ENCODE data around the gene LYRM2.

LYRM2 gene

GRCh38 chr6:89650579-89650978, 12.0 kb upstream of the LYRM2 start:
- no peak for ATAC-seq
- TF ChIP-seq POU6F1 (CRISPR knock-in tag; IDR thresholded peaks at IDR 0.05; ENCODE audit: borderline replicate concordance, low read depth): no peak

DNA sequence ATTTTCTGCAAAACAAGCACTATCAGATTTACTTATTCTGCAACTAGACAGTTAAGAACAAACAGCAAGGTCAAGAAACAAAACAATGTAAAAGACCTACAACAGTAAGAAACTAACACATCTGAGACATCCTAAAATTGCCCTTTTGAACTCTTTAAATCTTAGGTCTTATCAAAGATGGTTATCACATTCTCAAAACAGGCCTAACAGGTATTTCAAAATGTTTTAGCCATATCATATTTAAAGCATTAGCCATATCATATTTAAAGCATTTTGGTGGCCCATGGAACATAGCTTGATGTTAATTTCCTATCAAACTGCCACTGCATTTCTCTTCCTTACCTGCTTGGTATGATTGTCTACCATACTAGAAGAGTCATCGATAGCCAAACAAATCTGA, 11.1 kb upstream of the LYRM2 start:
- TF ChIP-seq ARNTL (CRISPR knock-in tag; IDR thresholded peaks at IDR 0.05; ENCODE audit: borderline replicate concordance, low read depth) (no peak), PPARA (CRISPR knock-in tag; IDR thresholded peaks at IDR 0.05; ENCODE audit: borderline replicate concordance) (no peak), CREB5 (CRISPR knock-in tag; IDR thresholded peaks at IDR 0.05; ENCODE audit: low read depth) (no peak), ZNF70 (CRISPR knock-in tag; IDR thresholded peaks at IDR 0.05) (no peak), SNAI2 (CRISPR knock-in tag; IDR thresholded peaks at IDR 0.05) (no peak), POU6F1 (CRISPR knock-in tag; IDR thresholded peaks at IDR 0.05; ENCODE audit: borderline replicate concordance, low read depth) (no peak), ZNF8 (CRISPR knock-in tag; IDR thresholded peaks at IDR 0.05) (no peak), TOX (CRISPR knock-in tag; IDR thresholded peaks at IDR 0.05; ENCODE audit: borderline replicate concordance) (no peak), ZFP3 (CRISPR knock-in tag; IDR thresholded peaks at IDR 0.05) (no peak), ZC3H10 (CRISPR knock-in tag; IDR thresholded peaks at IDR 0.05) (no peak), ESRRG (CRISPR knock-in tag; IDR thresholded peaks at IDR 0.05) (no peak)
- TF ChIP-seq, protein P1, sequence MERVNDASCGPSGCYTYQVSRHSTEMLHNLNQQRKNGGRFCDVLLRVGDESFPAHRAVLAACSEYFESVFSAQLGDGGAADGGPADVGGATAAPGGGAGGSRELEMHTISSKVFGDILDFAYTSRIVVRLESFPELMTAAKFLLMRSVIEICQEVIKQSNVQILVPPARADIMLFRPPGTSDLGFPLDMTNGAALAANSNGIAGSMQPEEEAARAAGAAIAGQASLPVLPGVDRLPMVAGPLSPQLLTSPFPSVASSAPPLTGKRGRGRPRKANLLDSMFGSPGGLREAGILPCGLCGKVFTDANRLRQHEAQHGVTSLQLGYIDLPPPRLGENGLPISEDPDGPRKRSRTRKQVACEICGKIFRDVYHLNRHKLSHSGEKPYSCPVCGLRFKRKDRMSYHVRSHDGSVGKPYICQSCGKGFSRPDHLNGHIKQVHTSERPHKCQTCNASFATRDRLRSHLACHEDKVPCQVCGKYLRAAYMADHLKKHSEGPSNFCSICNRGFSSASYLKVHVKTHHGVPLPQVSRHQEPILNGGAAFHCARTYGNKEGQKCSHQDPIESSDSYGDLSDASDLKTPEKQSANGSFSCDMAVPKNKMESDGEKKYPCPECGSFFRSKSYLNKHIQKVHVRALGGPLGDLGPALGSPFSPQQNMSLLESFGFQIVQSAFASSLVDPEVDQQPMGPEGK (CRISPR knock-in tag; IDR thresholded peaks at IDR 0.05; ENCODE audit: borderline replicate concordance): no peak
- TF ChIP-seq, protein P2, sequence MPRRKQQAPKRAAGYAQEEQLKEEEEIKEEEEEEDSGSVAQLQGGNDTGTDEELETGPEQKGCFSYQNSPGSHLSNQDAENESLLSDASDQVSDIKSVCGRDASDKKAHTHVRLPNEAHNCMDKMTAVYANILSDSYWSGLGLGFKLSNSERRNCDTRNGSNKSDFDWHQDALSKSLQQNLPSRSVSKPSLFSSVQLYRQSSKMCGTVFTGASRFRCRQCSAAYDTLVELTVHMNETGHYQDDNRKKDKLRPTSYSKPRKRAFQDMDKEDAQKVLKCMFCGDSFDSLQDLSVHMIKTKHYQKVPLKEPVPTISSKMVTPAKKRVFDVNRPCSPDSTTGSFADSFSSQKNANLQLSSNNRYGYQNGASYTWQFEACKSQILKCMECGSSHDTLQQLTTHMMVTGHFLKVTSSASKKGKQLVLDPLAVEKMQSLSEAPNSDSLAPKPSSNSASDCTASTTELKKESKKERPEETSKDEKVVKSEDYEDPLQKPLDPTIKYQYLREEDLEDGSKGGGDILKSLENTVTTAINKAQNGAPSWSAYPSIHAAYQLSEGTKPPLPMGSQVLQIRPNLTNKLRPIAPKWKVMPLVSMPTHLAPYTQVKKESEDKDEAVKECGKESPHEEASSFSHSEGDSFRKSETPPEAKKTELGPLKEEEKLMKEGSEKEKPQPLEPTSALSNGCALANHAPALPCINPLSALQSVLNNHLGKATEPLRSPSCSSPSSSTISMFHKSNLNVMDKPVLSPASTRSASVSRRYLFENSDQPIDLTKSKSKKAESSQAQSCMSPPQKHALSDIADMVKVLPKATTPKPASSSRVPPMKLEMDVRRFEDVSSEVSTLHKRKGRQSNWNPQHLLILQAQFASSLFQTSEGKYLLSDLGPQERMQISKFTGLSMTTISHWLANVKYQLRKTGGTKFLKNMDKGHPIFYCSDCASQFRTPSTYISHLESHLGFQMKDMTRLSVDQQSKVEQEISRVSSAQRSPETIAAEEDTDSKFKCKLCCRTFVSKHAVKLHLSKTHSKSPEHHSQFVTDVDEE (CRISPR knock-in tag; IDR thresholded peaks at IDR 0.05): no peak
- ATAC-seq: no peak

DNA sequence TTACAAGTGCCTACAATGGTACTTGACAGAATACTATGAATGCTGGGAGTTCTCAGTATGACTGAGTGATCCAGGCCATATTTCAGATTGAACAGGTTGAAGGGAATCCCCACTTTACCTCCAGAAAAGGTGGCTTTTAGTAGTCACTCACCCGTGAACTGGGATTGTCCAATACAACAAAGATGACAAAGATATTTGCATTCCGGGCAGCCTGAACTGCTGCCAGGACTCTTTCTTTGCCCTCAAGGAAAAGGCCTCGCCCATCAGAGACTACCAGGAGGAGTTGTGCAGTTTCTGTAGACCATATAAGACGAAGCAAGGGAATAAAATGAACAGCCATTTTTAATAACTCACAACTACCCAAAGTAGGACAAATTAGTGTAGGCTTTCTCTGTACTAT, 6.3 kb upstream of the LYRM2 start:
- no peak for TF ChIP-seq CSDC2 (CRISPR knock-in tag; IDR thresholded peaks at IDR 0.05)
- no peak for TF ChIP-seq ZC3H10 (CRISPR knock-in tag; IDR thresholded peaks at IDR 0.05)
- no peak for TF ChIP-seq TCF4 (CRISPR knock-in tag; IDR thresholded peaks at IDR 0.05; ENCODE audit: borderline replicate concordance)
- TF ChIP-seq, protein P1 (CRISPR knock-in tag; IDR thresholded peaks at IDR 0.05; ENCODE audit: borderline replicate concordance): no peak
- TF ChIP-seq ZNF565 (CRISPR knock-in tag; conservative IDR thresholded peaks at IDR 0.05; ENCODE audit: low read depth): no peak
- no peak for TF ChIP-seq ESRRG (CRISPR knock-in tag; IDR thresholded peaks at IDR 0.05)
- no peak for TF ChIP-seq TOX (CRISPR knock-in tag; IDR thresholded peaks at IDR 0.05; ENCODE audit: borderline replicate concordance)
- TF ChIP-seq ZFP3 (CRISPR knock-in tag; IDR thresholded peaks at IDR 0.05): no peak
- no peak for TF ChIP-seq ZNF8 (CRISPR knock-in tag; IDR thresholded peaks at IDR 0.05)
- no peak for TF ChIP-seq OSR1 (CRISPR knock-in tag; IDR thresholded peaks at IDR 0.05)
- TF ChIP-seq SNAI2 (CRISPR knock-in tag; IDR thresholded peaks at IDR 0.05): no peak
- no peak for TF ChIP-seq GLIS3 (CRISPR knock-in tag; IDR thresholded peaks at IDR 0.05)
- no peak for TF ChIP-seq ZFP30 (CRISPR knock-in tag; IDR thresholded peaks at IDR 0.05)
- TF ChIP-seq CREB5 (CRISPR knock-in tag; IDR thresholded peaks at IDR 0.05; ENCODE audit: low read depth): no peak
- TF ChIP-seq ISL1 (CRISPR knock-in tag; IDR thresholded peaks at IDR 0.05): no peak
- TF ChIP-seq ZNF70 (CRISPR knock-in tag; IDR thresholded peaks at IDR 0.05): no peak
- TF ChIP-seq POU6F1 (CRISPR knock-in tag; IDR thresholded peaks at IDR 0.05; ENCODE audit: borderline replicate concordance, low read depth): no peak
- TF ChIP-seq ARNTL (CRISPR knock-in tag; IDR thresholded peaks at IDR 0.05; ENCODE audit: borderline replicate concordance, low read depth): no peak
- TF ChIP-seq PPARA (CRISPR knock-in tag; IDR thresholded peaks at IDR 0.05; ENCODE audit: borderline replicate concordance): no peak
- no peak for ATAC-seq

Measured in SK-N-SH treated with all-trans-retinoic acid at 6 μM for 48 hours (cell line).